GM18951 (cell line): ENCODE measurements around the gene PLD1.

Experiments used
- POLR2A ChIP-seq: IDR thresholded peaks from 4 replicates; pipeline ENCODE4 v1.6.1; 2011; ENCODE audit warnings: mild to moderate bottlenecking; ENCODE audit not compliant: insufficient read length, insufficient read depth; ENCODE audit errors: extremely low read depth
- in situ Hi-C: fragments of 300-500 bp; cut with MboI; formaldehyde crosslinking; loops from one replicate; pipeline ENCODE4 v1.12.0; 2022; ENCODE audit warnings: low sequenced_read_pairs, mixed read lengths, inconsistent platforms; ENCODE audit not compliant: unreplicated experiment

PLD1 gene

DNA sequence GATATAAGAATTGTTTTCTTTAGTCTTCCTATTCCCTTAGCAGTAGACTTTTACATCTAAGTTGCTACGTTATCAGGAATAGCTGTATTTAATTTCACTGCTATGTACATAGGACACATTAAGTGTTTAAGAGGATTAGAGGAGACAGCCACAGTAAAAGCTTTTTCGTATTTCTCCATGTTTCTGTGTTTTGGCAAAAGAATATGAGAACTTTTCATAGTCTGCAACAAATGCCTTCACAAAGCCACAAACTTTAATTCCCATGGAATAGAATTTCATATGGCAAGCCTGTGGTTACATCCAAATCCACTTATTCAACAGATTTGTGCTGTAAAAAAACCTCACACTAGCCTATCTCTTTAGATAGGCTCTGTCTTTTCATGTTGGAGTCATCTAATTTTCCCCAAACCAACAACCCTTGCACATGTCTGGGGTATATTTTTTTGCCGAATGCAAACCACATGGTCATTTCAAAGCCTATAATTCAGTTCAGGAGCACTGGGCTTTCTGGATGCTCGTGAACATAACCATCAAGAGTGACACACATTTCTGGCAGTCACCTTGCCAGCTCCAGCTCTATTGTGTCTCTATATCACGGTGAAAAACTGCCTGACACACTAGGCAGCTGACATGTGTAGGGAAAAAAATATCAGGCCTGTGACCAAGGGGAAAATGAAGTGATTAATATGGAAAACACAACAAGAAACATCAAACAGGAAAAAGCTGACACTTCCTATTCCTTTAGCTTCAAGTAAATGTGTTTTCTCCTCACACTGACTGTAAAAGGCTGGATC, 19.2 kb downstream of the PLD1 start:
- no peak for TF ChIP-seq POLR2A
- in situ Hi-C loops = no loop called here

DNA sequence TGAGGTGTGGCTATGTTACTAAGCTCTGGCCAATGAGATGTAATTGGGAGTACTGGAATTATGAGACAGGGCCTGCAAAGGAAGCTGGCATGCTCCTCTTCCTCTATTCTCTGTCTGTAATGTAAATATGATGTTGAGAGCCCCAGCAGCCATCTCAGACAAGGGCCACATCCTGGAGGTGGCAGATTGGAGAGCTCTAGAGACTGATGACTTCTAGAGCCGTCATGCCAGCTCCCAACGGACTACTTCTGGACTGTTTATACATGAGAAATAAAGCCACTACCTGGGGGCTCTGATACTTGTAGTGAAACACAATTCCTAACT, 19.7 kb downstream of the PLD1 start:
- in situ Hi-C loops = no loop called here
- no peak for TF ChIP-seq POLR2A

DNA sequence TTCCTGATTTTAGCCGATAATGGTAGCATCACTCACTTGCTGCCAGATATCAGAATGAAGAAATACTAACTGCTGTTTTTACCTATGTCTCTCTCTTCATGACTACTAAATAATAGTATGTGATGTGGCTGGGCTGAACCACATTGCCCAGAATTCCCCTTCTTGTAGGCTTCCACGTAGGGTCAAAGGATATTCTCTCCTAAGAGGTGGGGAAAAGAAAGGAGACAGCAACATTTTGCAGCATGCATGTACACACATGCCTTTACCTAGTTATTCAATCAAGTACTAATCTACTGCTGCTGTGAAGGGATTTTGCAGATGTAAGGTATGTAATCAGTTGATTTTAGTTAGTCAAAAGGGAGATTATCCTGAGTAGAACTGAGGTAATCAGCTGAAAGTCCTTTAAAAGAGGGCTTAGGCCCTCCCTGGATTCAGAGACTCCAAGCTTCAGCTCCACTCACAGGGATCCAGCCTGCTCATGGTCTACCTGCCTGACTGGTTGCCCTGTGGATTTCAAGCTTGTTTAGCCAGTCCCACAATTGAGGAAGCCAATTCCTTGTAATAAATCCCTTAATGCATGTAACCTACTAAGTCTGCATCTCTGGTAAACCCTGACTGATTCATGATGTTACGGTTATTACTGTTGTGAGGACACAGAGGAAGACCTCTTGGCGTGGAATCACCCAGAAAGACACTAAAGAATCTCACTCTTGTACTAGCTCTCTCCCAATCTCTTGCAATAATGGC, 20.4 kb downstream of the PLD1 start:
- in situ Hi-C loops = no loop called here
- TF ChIP-seq POLR2A = no peak

DNA sequence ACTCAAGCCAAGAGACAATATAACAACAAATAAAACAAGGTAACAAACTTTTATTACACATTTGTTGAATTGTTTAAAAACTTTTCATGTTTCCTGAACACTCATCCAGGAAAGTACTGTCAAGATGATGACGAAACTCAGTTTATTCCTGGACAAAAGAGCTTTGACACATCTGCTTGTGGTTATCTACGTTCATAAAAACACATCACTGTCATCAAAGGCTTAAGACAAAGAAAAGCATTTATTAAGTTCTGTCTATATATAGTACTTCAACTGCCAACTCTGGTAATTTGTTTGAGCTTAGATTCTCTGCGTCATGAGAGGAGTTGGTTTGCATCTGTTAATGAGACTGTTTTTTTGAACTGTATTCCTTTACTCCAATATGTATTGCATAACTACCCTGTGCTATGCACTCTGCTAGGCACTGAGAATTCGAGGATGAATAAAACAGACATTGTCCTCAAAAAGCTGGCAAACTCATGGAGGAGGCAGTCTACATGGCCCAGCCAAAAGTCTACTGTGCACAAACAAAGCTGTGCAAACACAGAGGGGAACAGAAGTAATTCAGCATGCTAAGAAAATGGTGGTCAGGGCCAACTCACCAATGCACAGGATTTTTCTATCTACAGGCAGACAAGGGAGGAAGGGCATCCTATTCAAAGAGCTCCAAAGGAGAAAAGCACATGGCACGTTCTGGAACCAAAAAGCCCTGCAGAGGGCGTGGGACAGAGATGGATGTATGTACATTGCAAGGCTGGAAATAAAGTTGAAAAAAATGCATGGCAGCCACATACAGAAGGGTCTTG, 21.5 kb downstream of the PLD1 start:
- no peak for TF ChIP-seq POLR2A
- in situ Hi-C loops = no loop called here

DNA sequence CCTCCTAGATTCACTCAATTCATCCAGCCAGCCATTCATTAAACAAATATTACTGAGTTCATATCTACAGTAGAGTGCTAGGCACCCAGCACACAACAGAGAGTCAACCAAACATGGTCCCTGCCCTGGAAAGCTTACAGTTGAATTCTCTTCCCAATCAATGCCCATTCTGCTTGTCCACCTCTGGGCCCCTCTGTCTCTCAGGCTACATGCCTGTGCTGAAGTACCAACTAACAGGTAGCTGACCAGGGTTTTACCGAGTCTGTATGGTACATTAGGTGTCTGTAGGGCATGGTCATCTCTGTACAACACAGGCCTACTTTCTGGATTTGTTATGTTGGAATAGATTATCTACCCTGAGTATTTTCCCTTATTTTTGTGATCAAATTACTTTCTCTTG, 23.3 kb downstream of the PLD1 start:
- in situ Hi-C loops = no loop called here

DNA sequence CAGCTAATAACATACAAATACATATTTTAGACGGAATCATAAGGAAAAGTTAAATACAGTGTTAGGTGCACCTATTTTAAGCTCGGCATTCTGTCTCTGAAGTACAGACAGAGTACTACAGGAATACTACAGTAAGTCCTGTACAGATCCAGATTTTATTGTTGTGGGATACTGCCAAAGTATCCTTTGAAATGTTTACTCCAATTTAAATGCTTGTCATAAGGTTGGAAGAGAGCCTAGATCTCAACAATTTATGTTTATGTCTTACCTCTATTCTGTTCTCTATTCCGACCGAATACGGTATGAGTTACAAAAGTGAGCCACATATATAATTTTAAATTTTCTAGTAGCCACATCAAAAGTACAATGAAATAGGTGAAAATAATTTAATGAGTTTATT, 25.3 kb downstream of the PLD1 start:
- in situ Hi-C loops = no loop called here
- no peak for TF ChIP-seq POLR2A

More for the DNA sequence above, 23.3 kb downstream of the PLD1 start:
- no peak for TF ChIP-seq POLR2A

DNA sequence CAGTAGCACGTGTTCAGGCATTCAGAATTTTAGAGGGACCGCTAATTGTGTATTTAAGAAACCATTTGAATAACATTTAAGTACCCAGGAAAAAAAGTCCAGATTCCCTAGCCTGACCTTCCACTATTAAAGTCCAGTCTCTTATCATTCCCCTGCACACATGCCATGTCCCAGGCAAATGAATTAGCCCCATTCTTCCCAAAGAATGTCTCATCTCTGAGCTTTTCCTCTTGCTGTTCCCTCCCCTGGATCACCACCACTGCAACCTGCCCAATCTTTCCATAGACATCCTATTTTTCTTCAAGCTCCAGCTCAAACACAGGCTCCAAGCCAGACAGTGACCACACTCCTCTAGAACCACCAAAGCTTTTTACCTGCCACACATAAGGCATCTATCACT, 25.9 kb downstream of the PLD1 start:
- in situ Hi-C loops = no loop called here
- TF ChIP-seq POLR2A = no peak

DNA sequence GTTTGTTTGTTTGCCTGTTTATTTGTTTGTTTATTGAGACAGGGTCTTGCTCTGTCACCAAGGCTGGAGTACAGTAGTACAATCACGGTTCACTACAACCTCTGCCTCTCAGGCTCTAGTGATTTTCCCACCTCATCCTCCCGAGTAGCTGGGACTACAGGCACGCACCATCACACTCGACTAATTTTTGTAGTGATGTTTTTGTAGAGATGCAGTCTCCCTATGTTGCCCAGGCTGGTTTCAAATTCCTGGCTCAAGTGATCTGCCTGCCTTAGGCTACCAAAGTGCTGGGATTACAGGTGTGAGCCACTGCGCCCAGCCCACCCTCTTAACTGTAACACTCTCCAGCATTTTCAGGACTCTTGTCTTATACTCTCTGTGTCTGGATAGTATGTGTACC, 26.7 kb downstream of the PLD1 start:
- in situ Hi-C loops = no loop called here
- no peak for TF ChIP-seq POLR2A

DNA sequence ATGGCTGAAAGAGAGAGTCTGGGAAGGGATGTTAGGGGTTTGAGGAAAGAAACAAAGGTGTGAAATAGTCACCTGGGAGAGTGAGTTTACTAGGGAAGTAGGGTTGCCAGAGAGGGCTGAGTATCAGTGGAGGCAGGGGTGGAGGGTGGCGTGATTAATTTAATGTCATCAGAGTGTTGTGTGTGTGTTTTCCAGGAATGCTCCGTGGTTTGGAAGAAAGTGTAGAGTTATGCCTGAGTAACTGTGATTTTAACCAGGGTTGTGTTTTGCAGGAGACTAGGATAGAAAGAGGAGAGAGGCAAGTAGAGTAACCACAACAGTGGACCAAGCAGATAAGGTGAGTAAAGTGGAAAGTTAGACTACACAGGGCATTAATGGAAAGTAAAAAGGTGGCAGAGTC, 27.2 kb downstream of the PLD1 start:
- in situ Hi-C loops = no loop called here
- no peak for TF ChIP-seq POLR2A

DNA sequence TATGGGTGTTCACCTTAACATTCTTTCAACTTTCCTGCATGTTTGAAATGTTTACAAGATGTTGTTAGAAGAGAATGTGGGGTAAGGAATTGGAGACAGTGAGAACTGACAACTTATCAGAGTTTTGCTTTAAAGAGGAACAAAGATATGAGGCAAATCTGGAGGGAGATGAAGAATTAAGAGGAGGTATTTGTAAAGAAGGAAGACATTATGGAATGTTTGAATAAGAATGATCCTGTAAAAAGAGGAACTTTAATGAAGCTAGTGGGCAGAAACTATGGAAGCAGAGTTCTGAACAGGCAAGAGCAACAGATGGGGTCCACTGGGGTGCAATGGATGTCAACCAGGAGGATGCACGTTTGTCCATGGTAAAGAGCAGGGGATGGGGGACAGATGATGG, 27.7 kb downstream of the PLD1 start:
- in situ Hi-C loops = no loop called here
- no peak for TF ChIP-seq POLR2A

DNA sequence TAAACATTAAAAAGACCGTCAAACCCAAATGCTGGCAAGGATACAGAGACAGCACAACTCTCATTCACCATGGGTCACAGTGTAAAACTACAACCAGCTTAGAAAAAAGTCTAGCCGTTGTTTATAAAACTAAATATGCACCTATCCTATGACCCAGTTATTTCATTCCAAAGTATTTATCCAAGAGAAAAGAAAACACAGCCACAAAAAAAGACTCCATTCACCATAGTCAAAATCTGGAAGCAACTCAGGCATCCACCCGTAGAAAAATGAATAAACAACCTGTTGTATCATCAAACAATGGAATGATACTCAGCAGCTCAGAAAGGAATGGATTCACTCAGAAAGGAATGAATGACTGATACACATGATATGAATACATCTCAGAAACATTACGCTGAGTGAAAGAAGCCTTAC, 28.6 kb downstream of the PLD1 start:
- in situ Hi-C loops = no loop called here
- no peak for TF ChIP-seq POLR2A

DNA sequence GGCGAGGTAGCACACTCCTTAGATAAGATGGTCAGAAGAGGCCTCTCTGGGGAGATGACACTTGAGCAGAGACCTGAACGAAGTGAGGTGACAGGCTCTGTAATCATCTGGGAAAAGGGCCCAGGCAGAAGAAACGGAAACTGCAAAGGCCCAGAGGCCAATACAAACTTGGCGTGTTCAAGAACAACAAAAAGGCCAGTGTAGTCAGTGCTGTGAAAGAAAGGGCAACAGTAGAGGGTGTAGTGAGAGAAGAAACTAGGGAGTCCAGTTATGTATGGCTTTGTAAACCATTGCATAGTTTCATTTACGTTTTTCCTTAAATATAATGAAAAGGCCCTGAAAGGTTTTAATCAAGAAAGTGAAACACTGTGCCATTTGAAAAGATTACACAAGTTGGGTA, 31.8 kb downstream of the PLD1 start:
- TF ChIP-seq POLR2A = no peak
- in situ Hi-C loops = loop anchor here (10.0 kb wide), 1 partner anchor 134 kb away; no protein-coding TSS in a partner anchor

DNA sequence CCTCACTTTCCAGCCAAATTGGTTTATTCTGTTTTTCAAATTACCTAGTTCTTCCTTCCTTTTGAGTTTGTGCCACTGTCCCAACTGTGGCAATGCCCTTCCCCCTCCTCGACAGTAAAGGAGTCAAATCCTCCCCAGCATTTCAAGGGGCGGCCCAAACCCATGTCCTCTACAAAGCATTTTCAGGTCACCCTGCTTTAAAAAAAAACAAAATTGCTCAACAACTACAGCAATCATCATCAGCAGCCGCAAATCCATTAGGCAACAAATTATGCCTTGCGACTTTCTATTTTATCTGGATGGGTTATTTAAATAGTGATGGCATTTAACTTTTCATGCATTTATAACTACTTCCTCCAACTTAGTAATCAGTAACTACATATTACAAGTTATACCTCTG, 32.7 kb downstream of the PLD1 start:
- in situ Hi-C loops = loop anchor here (10.0 kb wide), 1 partner anchor 133 kb away; no protein-coding TSS in a partner anchor
- no peak for TF ChIP-seq POLR2A
